GM23338 (cell line): ENCODE results near the gene CDC42BPG. TPM values are rescaled to one million over a fixed set of nuclear protein-coding genes. Genes with fewer than 3 reads are reported as not detected.

Experiments used
- ATAC-seq: fragments of 200-7000 bp; cut with Tn5 transposase; 3 replicates; pipeline ENCODE4 v1.9.1; 2020
- DNase-seq: peaks from one replicate; pipeline ENCODE4 v3.0.0-alpha.2; 2015; ENCODE audit warnings: low spot score
- H2AFZ ChIP-seq: fragments of 200-600 bp; sonication (generic); 2 replicates; pipeline ENCODE4 v1.8.0; 2016; ENCODE audit warnings: antibody characterized with exemption, mild to moderate bottlenecking, moderate library complexity
- H3F3A ChIP-seq: fragments of 200-600 bp; sonication (generic); replicated peaks from 2 replicates; pipeline ENCODE4 v1.8.0; 2017; ENCODE audit warnings: antibody characterized with exemption, mixed run types, low read depth
- H3K27ac ChIP-seq: fragments of 200-600 bp; sonication (generic); 2 replicates; pipeline ENCODE4 v1.6.1; 2016; ENCODE audit warnings: low read depth
- H3K27me3 ChIP-seq: fragments of 200-600 bp; sonication (generic); 2 replicates; pipeline ENCODE4 v1.8.0; 2016; ENCODE audit warnings: mild to moderate bottlenecking, mixed run types, moderate library complexity; ENCODE audit not compliant: insufficient read depth
- H3K36me3 ChIP-seq: fragments of 200-600 bp; sonication (generic); 2 replicates; pipeline ENCODE4 v1.8.0; 2016; ENCODE audit warnings: mild to moderate bottlenecking; ENCODE audit not compliant: insufficient read depth
- H3K4me1 ChIP-seq: fragments of 200-600 bp; sonication (generic); 2 replicates; pipeline ENCODE4 v1.8.0; 2016; ENCODE audit warnings: mild to moderate bottlenecking, moderate library complexity; ENCODE audit not compliant: insufficient read depth
- H3K4me2 ChIP-seq: fragments of 200-600 bp; sonication (generic); 2 replicates; pipeline ENCODE4 v1.7.1; 2017; ENCODE audit warnings: mixed run types
- H3K4me3 ChIP-seq: fragments of 200-600 bp; sonication (generic); 2 replicates; pipeline ENCODE4 v1.6.1; 2016; ENCODE audit warnings: mixed run types
- H3K79me2 ChIP-seq: fragments of 200-600 bp; sonication (generic); replicated peaks from 2 replicates; pipeline ENCODE4 v1.8.0; 2017; ENCODE audit warnings: mild to moderate bottlenecking; ENCODE audit not compliant: insufficient read depth
- H3K9me2 ChIP-seq: fragments of 200-600 bp; sonication (generic); 2 replicates; pipeline ENCODE4 v1.8.0; 2017; ENCODE audit not compliant: insufficient read depth
- H4K20me1 ChIP-seq: fragments of 200-600 bp; sonication (generic); replicated peaks from 2 replicates; pipeline ENCODE4 v1.8.0; 2017; ENCODE audit warnings: mild to moderate bottlenecking; ENCODE audit not compliant: insufficient read depth
- H3K27ac Mint-ChIP-seq: 2 replicates; pipeline ENCODE4 v1.8.0; 2020; ENCODE audit warnings: inconsistent platforms, mild to moderate bottlenecking, moderate library complexity, mixed read lengths
- H3K27me3 Mint-ChIP-seq: 3 replicates; pipeline ENCODE4 v1.8.0; 2022; ENCODE audit warnings: low read depth, mild to moderate bottlenecking, moderate library complexity, mixed read lengths, inconsistent platforms; ENCODE audit not compliant: insufficient read depth, poor library complexity
- H3K36me3 Mint-ChIP-seq: 3 replicates; pipeline ENCODE4 v1.8.0; 2021; ENCODE audit warnings: low read depth, mild to moderate bottlenecking, inconsistent platforms, moderate library complexity, mixed read lengths
- H3K4me1 Mint-ChIP-seq: 3 replicates; pipeline ENCODE4 v1.8.0; 2020; ENCODE audit warnings: mild to moderate bottlenecking, inconsistent platforms, mixed read lengths
- H3K4me3 Mint-ChIP-seq: 3 replicates; pipeline ENCODE4 v1.8.0; 2021; ENCODE audit warnings: moderate library complexity, mild to moderate bottlenecking, inconsistent platforms, mixed read lengths
- H3K9me3 Mint-ChIP-seq: 3 replicates; pipeline ENCODE4 v1.8.0; 2020; ENCODE audit warnings: moderate library complexity, mild to moderate bottlenecking, inconsistent platforms, mixed read lengths
- CREB1 ChIP-seq: fragments of 250-450 bp; sonication (Bioruptor Pico); IDR thresholded peaks from 2 replicates; pipeline ENCODE4 v1.5.0; 2020; ENCODE audit warnings: low read depth, mild to moderate bottlenecking, moderate library complexity
- EZH2phosphoT487 ChIP-seq: fragments of 200-600 bp; sonication (generic); IDR thresholded peaks from one replicate; pipeline ENCODE4 v1.8.1; 2018; ENCODE audit warnings: antibody characterized with exemption; ENCODE audit not compliant: unreplicated experiment
- JUNB ChIP-seq: IDR thresholded peaks from one replicate; pipeline ENCODE4 v1.6.1; 2016; ENCODE audit warnings: antibody characterized with exemption; ENCODE audit not compliant: unreplicated experiment
- POLR2AphosphoS5 ChIP-seq: IDR thresholded peaks from 2 replicates; pipeline ENCODE4 v1.6.1; 2016; ENCODE audit warnings: antibody characterized with exemption, low read depth
- ZNF114 ChIP-seq: fragments of 250-450 bp; sonication (Bioruptor Pico); IDR thresholded peaks from 2 replicates; pipeline ENCODE4 v1.5.0; 2020; ENCODE audit warnings: mild to moderate bottlenecking, moderate library complexity
- polyA plus RNA-seq: library from polyadenylated mRNA; unstranded; fragments of >200 nt; fragmentation: Nextera tagmentation; extraction: Ambion mirVana; gene quantifications from 2 replicates; pipeline ENCODE4 v1.2.1, GENCODE V29; 2016
- total RNA-seq: library from RNA; depleted of rRNA; stranded (reverse); fragments of >200 nt; shearing (Covaris generic); gene quantifications from 2 replicates; pipeline ENCODE4 v1.2.3, GENCODE V29; 2014
- TF ChIP-seq, protein P1 (sequence below): IDR thresholded peaks from 2 replicates; pipeline ENCODE4 v1.6.1; 2016; ENCODE audit warnings: antibody characterized with exemption
- TF ChIP-seq, protein P2 (sequence below), 2 experiments: fragments of 200-600 bp in 1 of 2; sonication (generic) in 1 of 2; conservative IDR thresholded peaks; 2 replicates each; pipeline versions ENCODE4 v1.5.1 to v1.6.1; 2016 to 2017; ENCODE audit warnings: antibody characterized with exemption in 2 of 2, low read depth in 2 of 2, mild to moderate bottlenecking in 2 of 2, moderate library complexity in 1 of 2
- TF ChIP-seq, protein P3 (sequence below): IDR thresholded peaks from one replicate; pipeline ENCODE4 v1.6.1; 2018; ENCODE audit warnings: antibody characterized with exemption; ENCODE audit not compliant: unreplicated experiment

Gene CDC42BPG
- total and polyA plus RNA-seq, 2 experiments from 2014 or later = 2.3 to 11.6 TPM

DNA sequence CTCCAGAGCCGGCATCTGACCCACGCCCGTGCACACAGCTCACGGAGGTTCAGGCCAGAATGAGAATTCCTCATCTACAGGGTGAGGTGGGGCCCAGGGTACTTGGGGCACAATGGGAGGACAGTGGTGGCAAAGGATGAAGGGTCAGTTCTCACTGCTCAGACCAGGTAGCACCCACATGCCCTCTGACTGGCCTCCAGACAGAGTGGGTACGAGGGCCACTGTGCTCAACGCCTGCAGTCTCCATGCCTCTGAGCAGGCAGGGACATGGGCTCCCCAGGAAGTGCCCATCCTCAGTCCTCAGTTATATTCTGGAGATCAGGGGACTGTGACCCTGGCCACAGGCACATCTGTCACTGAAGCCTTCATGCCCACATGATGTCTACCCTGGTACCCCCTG is 13.0 kb upstream of the CDC42BPG start:
- H3K27ac ChIP-seq = no peak overlapping the region
- Mint-ChIP-seq H3K9me3 (no peaks in the 10 kb centered on the region), H3K36me3 (no peaks in the 10 kb centered on the region; the same call in 2 of the 3 replicates), H3K4me3 (no peak overlapping the region), H3K27me3 (peaks cover 12% of the 10 kb centered on the region), H3K27ac (no peak overlapping the region), H3K4me1 (peaks cover 9% of the 10 kb centered on the region)
- TF ChIP-seq, protein P1, sequence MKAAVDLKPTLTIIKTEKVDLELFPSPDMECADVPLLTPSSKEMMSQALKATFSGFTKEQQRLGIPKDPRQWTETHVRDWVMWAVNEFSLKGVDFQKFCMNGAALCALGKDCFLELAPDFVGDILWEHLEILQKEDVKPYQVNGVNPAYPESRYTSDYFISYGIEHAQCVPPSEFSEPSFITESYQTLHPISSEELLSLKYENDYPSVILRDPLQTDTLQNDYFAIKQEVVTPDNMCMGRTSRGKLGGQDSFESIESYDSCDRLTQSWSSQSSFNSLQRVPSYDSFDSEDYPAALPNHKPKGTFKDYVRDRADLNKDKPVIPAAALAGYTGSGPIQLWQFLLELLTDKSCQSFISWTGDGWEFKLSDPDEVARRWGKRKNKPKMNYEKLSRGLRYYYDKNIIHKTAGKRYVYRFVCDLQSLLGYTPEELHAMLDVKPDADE = no peak
- no peak for TF ChIP-seq POLR2AphosphoS5
- TF ChIP-seq, protein P2, sequence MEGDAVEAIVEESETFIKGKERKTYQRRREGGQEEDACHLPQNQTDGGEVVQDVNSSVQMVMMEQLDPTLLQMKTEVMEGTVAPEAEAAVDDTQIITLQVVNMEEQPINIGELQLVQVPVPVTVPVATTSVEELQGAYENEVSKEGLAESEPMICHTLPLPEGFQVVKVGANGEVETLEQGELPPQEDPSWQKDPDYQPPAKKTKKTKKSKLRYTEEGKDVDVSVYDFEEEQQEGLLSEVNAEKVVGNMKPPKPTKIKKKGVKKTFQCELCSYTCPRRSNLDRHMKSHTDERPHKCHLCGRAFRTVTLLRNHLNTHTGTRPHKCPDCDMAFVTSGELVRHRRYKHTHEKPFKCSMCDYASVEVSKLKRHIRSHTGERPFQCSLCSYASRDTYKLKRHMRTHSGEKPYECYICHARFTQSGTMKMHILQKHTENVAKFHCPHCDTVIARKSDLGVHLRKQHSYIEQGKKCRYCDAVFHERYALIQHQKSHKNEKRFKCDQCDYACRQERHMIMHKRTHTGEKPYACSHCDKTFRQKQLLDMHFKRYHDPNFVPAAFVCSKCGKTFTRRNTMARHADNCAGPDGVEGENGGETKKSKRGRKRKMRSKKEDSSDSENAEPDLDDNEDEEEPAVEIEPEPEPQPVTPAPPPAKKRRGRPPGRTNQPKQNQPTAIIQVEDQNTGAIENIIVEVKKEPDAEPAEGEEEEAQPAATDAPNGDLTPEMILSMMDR (conservative IDR thresholded peaks at IDR 0.05; ENCODE audit: low read depth in 2 of 2) = no peak
- TF ChIP-seq EZH2phosphoT487 = no peak
- H3K9me2 ChIP-seq = no peaks in the 10 kb centered on the region
- no peak for DNase-seq
- H4K20me1 ChIP-seq = no peaks in the 10 kb centered on the region
- H3K4me2 ChIP-seq = no peak overlapping the region
- ATAC-seq = no peak
- H2AFZ ChIP-seq = no peak overlapping the region
- no peaks in the 10 kb centered on the region for H3K36me3 ChIP-seq
- peaks cover 3% of the 10 kb centered on the region; the same call in 1 of the 2 replicates for H3K4me1 ChIP-seq
- H3K27me3 ChIP-seq = no peaks in the 10 kb centered on the region
- no peak overlapping the region for H3K4me3 ChIP-seq
- H3F3A ChIP-seq = no peaks in the 10 kb centered on the region
- peaks cover 7% of the 10 kb centered on the region for H3K79me2 ChIP-seq

DNA sequence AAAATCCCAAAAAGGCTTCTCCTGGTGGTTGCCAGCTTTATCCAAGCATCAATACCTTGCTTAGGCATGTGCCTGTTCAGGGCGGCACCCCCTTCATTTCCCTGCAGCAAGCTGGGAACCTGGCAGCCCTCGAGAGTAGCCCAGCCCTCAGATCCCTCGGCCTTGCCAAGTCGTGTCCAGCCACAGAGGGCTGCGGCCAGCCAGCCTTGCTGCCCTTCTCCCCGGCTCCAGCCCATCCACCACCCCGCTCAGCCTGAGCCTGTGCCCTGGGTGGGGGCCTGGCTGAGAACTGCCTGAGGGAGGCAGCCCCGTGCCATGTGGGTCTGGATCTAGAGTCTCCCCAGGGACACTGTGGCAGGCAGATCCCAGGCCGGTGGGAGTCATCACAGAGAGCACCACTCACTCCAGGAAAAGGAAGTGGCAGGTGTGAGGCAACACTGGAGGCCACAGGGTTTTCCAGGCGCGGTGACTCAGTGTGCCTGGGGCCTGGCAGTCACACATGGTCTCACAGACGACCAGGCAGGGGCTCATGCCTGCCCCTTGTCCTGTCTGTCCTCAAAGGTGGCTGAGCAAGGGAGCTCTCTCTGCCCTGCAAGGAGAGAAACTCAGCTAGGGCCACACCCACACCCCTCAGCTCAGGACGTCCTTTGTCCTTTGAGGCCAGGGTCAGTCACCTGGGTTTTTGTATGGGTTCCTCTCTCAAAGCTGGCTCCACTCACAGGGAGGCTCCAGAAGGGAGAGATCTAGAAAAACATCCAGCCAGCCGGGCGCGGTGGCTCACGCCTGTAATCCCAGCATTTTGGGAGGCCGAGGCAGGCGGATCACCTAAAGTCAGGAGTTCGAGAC is 12.2 kb upstream of the CDC42BPG start:
- Histone ChIP-seq H3K36me3 (no peaks in the 10 kb centered on the region), H3K4me2 (no peak overlapping the region), H3K9me2 (no peaks in the 10 kb centered on the region), H3K4me1 (no peaks in the 10 kb centered on the region; the same call in 1 of the 2 replicates), H3F3A (no peaks in the 10 kb centered on the region), H3K27ac (no peak overlapping the region), H4K20me1 (no peaks in the 10 kb centered on the region), H3K79me2 (no peaks in the 10 kb centered on the region; the same call in 1 of the 2 replicates), H2AFZ (no peak overlapping the region), H3K27me3 (no peaks in the 10 kb centered on the region), H3K4me3 (no peak overlapping the region)
- H3K36me3 Mint-ChIP-seq = no peaks in the 10 kb centered on the region; the same call in 2 of the 3 replicates
- peaks cover 14% of the 10 kb centered on the region for H3K27me3 Mint-ChIP-seq
- no peak for ATAC-seq
- H3K9me3 Mint-ChIP-seq = no peaks in the 10 kb centered on the region
- peaks cover 11% of the 10 kb centered on the region for H3K4me1 Mint-ChIP-seq
- no peak overlapping the region for H3K4me3 Mint-ChIP-seq
- DNase-seq = no peak
- H3K27ac Mint-ChIP-seq = no peak overlapping the region
- TF ChIP-seq CREB1 (no peak), EZH2phosphoT487 (no peak), JUNB (no peak), ZNF114 (CRISPR knock-in tag) (no peak)
- TF ChIP-seq, protein P2 (conservative IDR thresholded peaks at IDR 0.05; ENCODE audit: low read depth in 2 of 2) = no peak
- TF ChIP-seq, protein P1 = no peak
- TF ChIP-seq, protein P3, sequence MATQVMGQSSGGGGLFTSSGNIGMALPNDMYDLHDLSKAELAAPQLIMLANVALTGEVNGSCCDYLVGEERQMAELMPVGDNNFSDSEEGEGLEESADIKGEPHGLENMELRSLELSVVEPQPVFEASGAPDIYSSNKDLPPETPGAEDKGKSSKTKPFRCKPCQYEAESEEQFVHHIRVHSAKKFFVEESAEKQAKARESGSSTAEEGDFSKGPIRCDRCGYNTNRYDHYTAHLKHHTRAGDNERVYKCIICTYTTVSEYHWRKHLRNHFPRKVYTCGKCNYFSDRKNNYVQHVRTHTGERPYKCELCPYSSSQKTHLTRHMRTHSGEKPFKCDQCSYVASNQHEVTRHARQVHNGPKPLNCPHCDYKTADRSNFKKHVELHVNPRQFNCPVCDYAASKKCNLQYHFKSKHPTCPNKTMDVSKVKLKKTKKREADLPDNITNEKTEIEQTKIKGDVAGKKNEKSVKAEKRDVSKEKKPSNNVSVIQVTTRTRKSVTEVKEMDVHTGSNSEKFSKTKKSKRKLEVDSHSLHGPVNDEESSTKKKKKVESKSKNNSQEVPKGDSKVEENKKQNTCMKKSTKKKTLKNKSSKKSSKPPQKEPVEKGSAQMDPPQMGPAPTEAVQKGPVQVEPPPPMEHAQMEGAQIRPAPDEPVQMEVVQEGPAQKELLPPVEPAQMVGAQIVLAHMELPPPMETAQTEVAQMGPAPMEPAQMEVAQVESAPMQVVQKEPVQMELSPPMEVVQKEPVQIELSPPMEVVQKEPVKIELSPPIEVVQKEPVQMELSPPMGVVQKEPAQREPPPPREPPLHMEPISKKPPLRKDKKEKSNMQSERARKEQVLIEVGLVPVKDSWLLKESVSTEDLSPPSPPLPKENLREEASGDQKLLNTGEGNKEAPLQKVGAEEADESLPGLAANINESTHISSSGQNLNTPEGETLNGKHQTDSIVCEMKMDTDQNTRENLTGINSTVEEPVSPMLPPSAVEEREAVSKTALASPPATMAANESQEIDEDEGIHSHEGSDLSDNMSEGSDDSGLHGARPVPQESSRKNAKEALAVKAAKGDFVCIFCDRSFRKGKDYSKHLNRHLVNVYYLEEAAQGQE = no peak
